GM12878 (cell line): ENCODE measurements around the gene ITPR3. TPM values are rescaled to one million over a fixed set of nuclear protein-coding genes. Genes with fewer than 3 reads are reported as not detected.

ENCODE experiments used
- ATAC-seq: fragments of 200-7000 bp; cut with Tn5 transposase; 3 replicates; pipeline ENCODE4 v1.9.1; 2020; ENCODE audit warnings: mild to moderate bottlenecking, moderate library complexity
- BruUV-seq: library from RNA; stranded (reverse); fragments of 400-500 nt; replicated peaks from 2 replicates; lab custom pipeline; 2021; lab: Mats Ljungman, UMichigan
- CTCF ChIA-PET: fragments of 300-600 bp; sonication (Branson Sonifier 250); formaldehyde crosslinking; extraction: SDS; loops from one replicate; lab custom pipeline; 2021; ENCODE audit warnings: inconsistent platforms; lab: Yijun Ruan, JAX
- POLR2A ChIA-PET: fragments of 350-600 bp; formaldehyde crosslinking; extraction: SDS; loops from one replicate; lab custom pipeline; 2021; ENCODE audit warnings: inconsistent platforms; lab: Charles Lee
- RAD21 ChIA-PET: fragments of 300-600 bp; sonication (Branson Sonifier 250); formaldehyde crosslinking; loops from one replicate; lab custom pipeline; 2023; ENCODE audit warnings: antibody characterized with exemption; ENCODE audit not compliant: unreplicated experiment; lab: Charles Lee
- SMC1A ChIA-PET: fragments of 300-600 bp; sonication (Branson Sonifier 250); formaldehyde crosslinking; loops from one replicate; lab custom pipeline; 2023; ENCODE audit not compliant: unreplicated experiment, uncharacterized antibody; lab: Charles Lee
- DNase-seq: peaks from one replicate; pipeline ENCODE4 v3.0.0-alpha.2; 2011; ENCODE audit warnings: low read depth, low spot score
- FAIRE-seq: peaks from 3 replicates; lab custom pipeline; 2011; peaks lifted over from hg19 to GRCh38; lab: Jason Lieb, UNC
- H2AFZ ChIP-seq: 2 replicates; pipeline ENCODE4 v1.6.0; 2011; ENCODE audit warnings: low read depth, low read length, control low read depth; ENCODE audit not compliant: control insufficient read depth
- H3K27ac ChIP-seq: 2 replicates; pipeline ENCODE4 v1.5.1; 2011; ENCODE audit warnings: control low read depth; ENCODE audit not compliant: control insufficient read depth, insufficient read depth
- H3K27me3 ChIP-seq, 2 experiments: replicated peaks in 1 of 2; 2 replicates each; pipeline versions ENCODE4 v1.6.0 to v1.6.1; 2011; ENCODE audit warnings: low read length in 1 of 2; ENCODE audit not compliant: control insufficient read depth in 2 of 2, insufficient read depth in 2 of 2
- H3K36me3 ChIP-seq, 2 experiments: 2 replicates each; pipeline ENCODE4 v1.5.1; 2011; ENCODE audit warnings: low read length in 1 of 2; ENCODE audit not compliant: control insufficient read depth in 2 of 2, insufficient read depth in 2 of 2
- H3K4me1 ChIP-seq: 2 replicates; pipeline ENCODE4 v1.6.1; 2011; ENCODE audit warnings: mild to moderate bottlenecking, low read length, moderate library complexity, mixed read lengths; ENCODE audit not compliant: control insufficient read depth, insufficient read depth
- H3K4me2 ChIP-seq: 2 replicates; pipeline ENCODE4 v1.6.0; 2011; ENCODE audit warnings: control low read depth; ENCODE audit not compliant: control insufficient read depth, insufficient read depth
- H3K4me3 ChIP-seq: fragments of 200-600 bp; sonication (generic); 2 replicates; pipeline ENCODE4 v1.5.1; 2016
- H3K79me2 ChIP-seq: 2 replicates; pipeline ENCODE4 v1.6.0; 2011; ENCODE audit warnings: low read length; ENCODE audit not compliant: control insufficient read depth, insufficient read depth
- H3K9ac ChIP-seq: 2 replicates; pipeline ENCODE4 v1.8.0; 2011; ENCODE audit warnings: low read length, control low read depth, mixed read lengths; ENCODE audit not compliant: control insufficient read depth, insufficient read depth
- H3K9me3 ChIP-seq: replicated peaks from 3 replicates; pipeline ENCODE4 v1.5.1; 2011; ENCODE audit warnings: mild to moderate bottlenecking, low read length; ENCODE audit not compliant: control insufficient read depth, insufficient read depth
- H4K20me1 ChIP-seq: 2 replicates; pipeline ENCODE4 v1.6.0; 2011; ENCODE audit not compliant: control insufficient read depth, insufficient read depth
- EGR1 ChIP-seq, 2 experiments: IDR thresholded peaks; 1 replicate in 1 of 2; 2 replicates in 1 of 2; pipeline ENCODE4 v1.6.1; 2011 to 2012; ENCODE audit warnings: low read depth in 2 of 2, low read length in 2 of 2, borderline replicate concordance in 1 of 2, mild to moderate bottlenecking in 1 of 2, moderate library complexity in 1 of 2
- IRF5 ChIP-seq: fragments of 450-650 bp; IDR thresholded peaks from 2 replicates; pipeline ENCODE4 v1.6.1; 2017; ENCODE audit warnings: borderline replicate concordance
- RFX5 ChIP-seq: IDR thresholded peaks from 2 replicates; pipeline ENCODE4 v1.6.1; 2011; ENCODE audit warnings: low read depth, low read length, improper control_type of control experiment
- SIX5 ChIP-seq: IDR thresholded peaks from 2 replicates; pipeline ENCODE4 v1.6.1; 2011; ENCODE audit warnings: mild to moderate bottlenecking, low read depth, low read length, moderate library complexity; ENCODE audit not compliant: severe bottlenecking
- TCF7 ChIP-seq: IDR thresholded peaks from 2 replicates; pipeline ENCODE4 v1.6.1; 2014; ENCODE audit warnings: antibody characterized with exemption, borderline replicate concordance
- WRNIP1 ChIP-seq: IDR thresholded peaks from 2 replicates; pipeline ENCODE4 v1.6.1; 2011; ENCODE audit warnings: low read depth, low read length, improper control_type of control experiment, borderline replicate concordance
- ZBED1 ChIP-seq: IDR thresholded peaks from 2 replicates; pipeline ENCODE4 v1.6.1; 2016; ENCODE audit warnings: borderline replicate concordance
- ZBTB40 ChIP-seq: fragments of 450-650 bp; IDR thresholded peaks from 2 replicates; pipeline ENCODE4 v1.6.1; 2016; ENCODE audit warnings: mild to moderate bottlenecking, moderate library complexity, borderline replicate concordance
- ZNF274 ChIP-seq: IDR thresholded peaks from one replicate; pipeline ENCODE4 v1.8.0; 2011; ENCODE audit not compliant: insufficient read length, insufficient read depth
- WGBS: methylation state at CpG from one replicate; pipeline ENCODE4 v1.1.6; 2016; ENCODE audit warnings: low lambda C conversion rate; ENCODE audit not compliant: insufficient replicate concordance, insufficient coverage; ENCODE audit errors: missing lambda C conversion rate; 5-methylcytosine and 5-hydroxymethylcytosine counted together
- in situ Hi-C: fragments of 300-500 bp; cut with MboI; formaldehyde crosslinking; loops from 9 replicates; pipeline ENCODE4 v1.14.3; 2018; ENCODE audit warnings: mixed read lengths
- intact Hi-C: fragments of 100-400 bp; cut with micrococcal nuclease; formaldehyde crosslinking; loops from one replicate; pipeline ENCODE4 v1.14.2; 2022; ENCODE audit not compliant: unreplicated experiment
- polyA plus RNA-seq, 11 experiments: library from polyadenylated mRNA; depleted of rRNA in 4 of 11; unstranded in 6 of 11; stranded (reverse) in 5 of 11; fragments of >200 nt; fragmentation: Nextera tagmentation in 4 of 11; fragmentation: Illumina TruSeq in 1 of 11; extraction: Ambion mirVana in 4 of 11; extraction: Trizol in 1 of 11; gene quantifications; 1 replicate in 1 of 11; 2 replicates in 10 of 11; pipeline versions ENCODE4 v1.2.1 to v1.2.3, GENCODE V29; 2011 to 2016; ENCODE audit warnings: inconsistent platforms in 2 of 11, missing spikeins in 2 of 11, low read depth in 1 of 11
- total RNA-seq, 4 experiments: library from RNA; depleted of rRNA in 3 of 4; stranded (reverse); fragments of >200 nt in 3 of 4; fragmentation: Illumina TruSeq in 1 of 4; extraction: Trizol in 1 of 4; gene quantifications; 2 replicates each; pipeline versions ENCODE4 v1.2.1 to v1.2.3, GENCODE V29; 2013 to 2021

Gene ITPR3
- total and polyA plus RNA-seq, 10 of the 15 experiments (the other 5 are each of a cell fraction or from before 2014, with no cell fraction given): 0.32 to 34.0 (median 11.9) TPM

- TF ChIP-seq IRF5 (no peak), SIX5 (no peak), WRNIP1 (no peak), ZBED1 (no peak), TCF7 (no peak), ZNF274 (no peak)
Measured at GRCh38 chr6:33732385-33732784, 111.3 kb downstream of the ITPR3 start (continued).

- H3K27ac ChIP-seq: no peak overlapping the region
- no peaks in the 10 kb centered on the region for H3K9me3 ChIP-seq
- no peak overlapping the region for H2AFZ ChIP-seq
- no peak overlapping the region for H3K9ac ChIP-seq
- no peaks in the 10 kb centered on the region for H3K4me1 ChIP-seq
- DNase-seq (no peak), FAIRE-seq (no peak), ATAC-seq (no peak)
- peaks cover 0 to 4% of the 10 kb centered on the region in 2 experiments; a peak in 1 of 4 replicates for H3K27me3 ChIP-seq
- H3K79me2 ChIP-seq: no peaks in the 10 kb centered on the region
- ChIA-PET SMC1A (no interaction called here), CTCF (interaction anchor here (1.7 kb wide), 1 partner anchor 9 kb away, joined by 4 read pairs; no protein-coding TSS in a partner anchor), POLR2A (no interaction called here)
- intact Hi-C loops: no loop called here
- H3K4me2 ChIP-seq: no peak overlapping the region
- no peak for TF ChIP-seq EGR1 (IDR thresholded peaks at IDR 0.05; ENCODE audit: borderline replicate concordance in 1 of 2, low read depth in 2 of 2, low read length in 2 of 2)
- TF ChIP-seq RFX5: no peak
- no peak for TF ChIP-seq ZBTB40
- TF ChIP-seq, all 136 proteins: peak for 0
- H3K4me3 ChIP-seq: no peak overlapping the region
- H3K36me3 ChIP-seq: no peaks in the 10 kb centered on the region
- in situ Hi-C loops: no loop called here
- RAD21 ChIA-PET: no interaction called here
- H4K20me1 ChIP-seq: no peaks in the 10 kb centered on the region; the same call in 1 of the 2 replicates
- no TSS peak for BruUV-seq
- 50% methylated on average over 13 of the region's 13 CpGs for WGBS
Measured at GRCh38 chr6:33732817-33733708, 111.9 kb downstream of the ITPR3 start.
